ENCODE data around the gene P2RY4.

DNA sequence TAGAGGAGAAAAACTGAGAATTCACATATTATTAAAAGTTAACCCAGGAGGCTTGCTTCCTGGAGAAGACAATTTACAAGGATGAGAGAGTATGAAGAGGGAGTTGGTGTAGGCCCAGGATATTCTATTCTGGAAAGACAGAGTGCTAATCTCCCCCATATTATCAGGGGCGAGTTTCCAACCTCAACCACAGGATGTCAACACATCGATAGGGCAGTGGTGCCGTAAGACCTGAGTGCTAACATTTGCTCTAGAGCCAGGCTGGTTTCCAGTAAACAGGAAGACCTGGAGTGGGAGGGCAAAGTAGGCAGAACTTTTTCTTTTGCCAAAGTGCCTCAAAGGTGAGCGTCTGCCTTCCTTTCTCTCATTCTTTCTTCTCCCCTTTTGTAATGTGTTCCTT is 28.3 kb downstream of the P2RY4 start:
- TF ChIP-seq POLR2AphosphoS5 (IDR thresholded peaks at IDR 0.05) (no peak), EP300 (IDR thresholded peaks at IDR 0.05) (no peak), POLR2A (IDR thresholded peaks at IDR 0.05) (no peak)
- TF ChIP-seq, protein P1, sequence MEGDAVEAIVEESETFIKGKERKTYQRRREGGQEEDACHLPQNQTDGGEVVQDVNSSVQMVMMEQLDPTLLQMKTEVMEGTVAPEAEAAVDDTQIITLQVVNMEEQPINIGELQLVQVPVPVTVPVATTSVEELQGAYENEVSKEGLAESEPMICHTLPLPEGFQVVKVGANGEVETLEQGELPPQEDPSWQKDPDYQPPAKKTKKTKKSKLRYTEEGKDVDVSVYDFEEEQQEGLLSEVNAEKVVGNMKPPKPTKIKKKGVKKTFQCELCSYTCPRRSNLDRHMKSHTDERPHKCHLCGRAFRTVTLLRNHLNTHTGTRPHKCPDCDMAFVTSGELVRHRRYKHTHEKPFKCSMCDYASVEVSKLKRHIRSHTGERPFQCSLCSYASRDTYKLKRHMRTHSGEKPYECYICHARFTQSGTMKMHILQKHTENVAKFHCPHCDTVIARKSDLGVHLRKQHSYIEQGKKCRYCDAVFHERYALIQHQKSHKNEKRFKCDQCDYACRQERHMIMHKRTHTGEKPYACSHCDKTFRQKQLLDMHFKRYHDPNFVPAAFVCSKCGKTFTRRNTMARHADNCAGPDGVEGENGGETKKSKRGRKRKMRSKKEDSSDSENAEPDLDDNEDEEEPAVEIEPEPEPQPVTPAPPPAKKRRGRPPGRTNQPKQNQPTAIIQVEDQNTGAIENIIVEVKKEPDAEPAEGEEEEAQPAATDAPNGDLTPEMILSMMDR (IDR thresholded peaks at IDR 0.05) = no peak

All from sigmoid colon (tissue), 4 donors.